ENCODE measurements around the gene PEX16. TPM values are rescaled to one million over a fixed set of nuclear protein-coding genes. Genes with fewer than 3 reads are reported as not detected.

Gene PEX16
- total RNA-seq, 1 donor from 2014 or later = 24.5 TPM

DNA sequence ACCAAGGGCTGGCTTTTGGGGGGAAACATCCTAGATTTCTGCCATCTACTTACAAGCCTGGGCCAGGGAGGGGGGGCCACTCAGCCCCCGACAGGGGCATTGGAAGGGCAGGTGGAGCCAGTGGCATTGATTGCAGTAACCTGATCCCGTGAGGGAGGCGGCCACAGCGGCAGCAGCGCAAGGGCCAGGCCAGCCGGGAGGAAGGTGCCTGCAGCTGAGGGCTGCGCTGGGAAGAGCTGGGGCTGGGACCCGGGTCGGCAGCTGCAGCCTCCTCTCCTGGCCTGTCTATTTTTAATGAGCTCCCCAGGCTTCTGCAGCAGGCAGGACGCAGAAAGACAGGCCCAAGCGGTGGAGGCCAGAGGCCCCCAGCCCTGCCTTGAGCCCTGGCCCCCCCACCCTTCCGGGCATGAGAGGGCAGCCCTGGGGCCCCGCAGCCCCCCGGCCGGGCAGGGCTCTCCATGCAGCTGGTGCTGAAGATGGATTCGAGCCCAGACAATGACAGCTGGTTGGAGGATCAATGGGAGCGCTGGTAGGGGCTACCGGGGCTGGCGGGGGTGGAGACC is 21.2 kb downstream of the PEX16 start:
- TF ChIP-seq, protein P1, sequence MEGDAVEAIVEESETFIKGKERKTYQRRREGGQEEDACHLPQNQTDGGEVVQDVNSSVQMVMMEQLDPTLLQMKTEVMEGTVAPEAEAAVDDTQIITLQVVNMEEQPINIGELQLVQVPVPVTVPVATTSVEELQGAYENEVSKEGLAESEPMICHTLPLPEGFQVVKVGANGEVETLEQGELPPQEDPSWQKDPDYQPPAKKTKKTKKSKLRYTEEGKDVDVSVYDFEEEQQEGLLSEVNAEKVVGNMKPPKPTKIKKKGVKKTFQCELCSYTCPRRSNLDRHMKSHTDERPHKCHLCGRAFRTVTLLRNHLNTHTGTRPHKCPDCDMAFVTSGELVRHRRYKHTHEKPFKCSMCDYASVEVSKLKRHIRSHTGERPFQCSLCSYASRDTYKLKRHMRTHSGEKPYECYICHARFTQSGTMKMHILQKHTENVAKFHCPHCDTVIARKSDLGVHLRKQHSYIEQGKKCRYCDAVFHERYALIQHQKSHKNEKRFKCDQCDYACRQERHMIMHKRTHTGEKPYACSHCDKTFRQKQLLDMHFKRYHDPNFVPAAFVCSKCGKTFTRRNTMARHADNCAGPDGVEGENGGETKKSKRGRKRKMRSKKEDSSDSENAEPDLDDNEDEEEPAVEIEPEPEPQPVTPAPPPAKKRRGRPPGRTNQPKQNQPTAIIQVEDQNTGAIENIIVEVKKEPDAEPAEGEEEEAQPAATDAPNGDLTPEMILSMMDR (IDR thresholded peaks at IDR 0.05) = no peak
- no peak for DNase-seq (ENCODE audit: extremely low spot score, unreplicated experiment)
- Mint-ChIP-seq H3K36me3 (ENCODE audit: unreplicated experiment) (no peaks in the 10 kb centered on the region), H3K4me3 (ENCODE audit: unreplicated experiment) (no peak overlapping the region), H3K27me3 (ENCODE audit: unreplicated experiment) (peaks cover 11% of the 10 kb centered on the region), H3K4me1 (ENCODE audit: unreplicated experiment) (peaks cover 12% of the 10 kb centered on the region), H3K27ac (ENCODE audit: unreplicated experiment) (no peak overlapping the region), H3K9me3 (ENCODE audit: unreplicated experiment) (no peaks in the 10 kb centered on the region)

DNA sequence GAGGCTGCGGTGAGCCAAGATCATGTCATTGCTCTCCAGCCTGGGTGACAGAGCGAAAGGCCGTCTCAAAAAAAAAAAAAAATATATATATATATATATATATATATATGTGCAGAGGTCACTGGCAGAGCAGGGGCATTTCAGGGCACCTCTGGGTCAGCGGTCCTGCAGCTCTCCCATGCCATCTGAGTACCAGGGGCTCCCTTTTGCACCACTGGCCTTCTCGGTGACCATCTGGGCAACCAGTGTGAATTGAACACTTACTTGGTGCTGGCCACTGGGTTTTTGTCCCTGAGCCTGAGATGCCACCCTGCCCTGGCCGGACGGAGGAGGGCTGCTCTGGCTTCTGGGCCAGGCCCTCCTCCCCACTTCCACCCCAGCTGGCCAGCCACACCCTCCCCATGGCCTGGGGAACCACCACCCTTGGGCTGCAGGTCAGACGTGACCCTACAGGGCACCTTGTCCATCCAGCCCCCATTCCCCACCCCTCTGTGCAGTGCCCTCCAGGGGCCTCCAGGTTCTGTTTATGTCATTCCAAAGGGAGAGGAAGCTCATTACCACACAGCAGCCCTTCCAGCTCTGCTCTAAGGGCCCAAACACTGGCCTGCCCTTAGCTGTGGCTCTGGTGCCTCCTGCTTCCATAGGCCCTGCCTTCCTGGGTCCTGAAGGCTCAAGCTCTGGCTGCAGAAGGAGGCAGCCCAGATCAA is 22.0 kb downstream of the PEX16 start:
- TF ChIP-seq, protein P1 (IDR thresholded peaks at IDR 0.05) = no peak
- DNase-seq (ENCODE audit: extremely low spot score, unreplicated experiment) = no peak
- Mint-ChIP-seq H3K27ac (ENCODE audit: unreplicated experiment) (no peak overlapping the region), H3K9me3 (ENCODE audit: unreplicated experiment) (no peaks in the 10 kb centered on the region), H3K4me1 (ENCODE audit: unreplicated experiment) (peaks cover 8% of the 10 kb centered on the region), H3K36me3 (ENCODE audit: unreplicated experiment) (no peaks in the 10 kb centered on the region), H3K27me3 (ENCODE audit: unreplicated experiment) (peaks cover 13% of the 10 kb centered on the region), H3K4me3 (ENCODE audit: unreplicated experiment) (no peak overlapping the region)

GRCh38 chr11:45894555-45895247 is 23.0 kb downstream of the PEX16 start:
- Mint-ChIP-seq H3K4me1 (ENCODE audit: unreplicated experiment) (peaks cover 4% of the 10 kb centered on the region), H3K9me3 (ENCODE audit: unreplicated experiment) (no peaks in the 10 kb centered on the region), H3K36me3 (ENCODE audit: unreplicated experiment) (no peaks in the 10 kb centered on the region), H3K27ac (ENCODE audit: unreplicated experiment) (no peak overlapping the region), H3K4me3 (ENCODE audit: unreplicated experiment) (no peak overlapping the region), H3K27me3 (ENCODE audit: unreplicated experiment) (peaks cover 11% of the 10 kb centered on the region)
- TF ChIP-seq, protein P1 (IDR thresholded peaks at IDR 0.05) = no peak
- no peak for DNase-seq (ENCODE audit: extremely low spot score, unreplicated experiment)

DNA sequence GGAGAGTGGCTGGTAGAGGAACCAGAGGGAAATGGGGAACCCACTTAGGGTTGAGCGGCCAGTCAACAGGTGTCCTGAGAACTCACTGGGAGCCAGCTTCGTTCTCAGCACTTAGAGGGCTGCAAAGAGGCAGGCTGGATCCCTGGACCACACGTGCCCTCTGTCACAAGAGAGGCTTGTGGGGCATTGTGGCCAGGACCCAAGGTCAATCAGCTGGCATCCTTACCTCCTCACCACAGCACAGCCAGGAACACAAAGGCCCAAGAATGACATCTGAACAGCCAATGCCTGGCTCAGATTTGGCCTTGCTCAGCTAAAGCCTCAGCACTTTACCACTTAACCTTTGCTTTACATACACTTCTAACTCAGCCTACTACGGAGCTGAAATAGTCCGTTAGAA is 24.8 kb downstream of the PEX16 start:
- Mint-ChIP-seq H3K4me3 (ENCODE audit: unreplicated experiment) (no peak overlapping the region), H3K27ac (ENCODE audit: unreplicated experiment) (no peak overlapping the region), H3K27me3 (ENCODE audit: unreplicated experiment) (peaks cover 14% of the 10 kb centered on the region), H3K4me1 (ENCODE audit: unreplicated experiment) (no peaks in the 10 kb centered on the region), H3K36me3 (ENCODE audit: unreplicated experiment) (no peaks in the 10 kb centered on the region), H3K9me3 (ENCODE audit: unreplicated experiment) (no peaks in the 10 kb centered on the region)
- no peak for DNase-seq (ENCODE audit: extremely low spot score, unreplicated experiment)
- TF ChIP-seq, protein P1 (IDR thresholded peaks at IDR 0.05) = no peak

- Mint-ChIP-seq H3K4me1 (ENCODE audit: unreplicated experiment) (no peaks in the 10 kb centered on the region), H3K4me3 (ENCODE audit: unreplicated experiment) (no peak overlapping the region), H3K27ac (ENCODE audit: unreplicated experiment) (no peak overlapping the region), H3K27me3 (ENCODE audit: unreplicated experiment) (peaks cover 14% of the 10 kb centered on the region), H3K9me3 (ENCODE audit: unreplicated experiment) (no peaks in the 10 kb centered on the region), H3K36me3 (ENCODE audit: unreplicated experiment) (no peaks in the 10 kb centered on the region)
- TF ChIP-seq, protein P1 (IDR thresholded peaks at IDR 0.05) = no peak
- no peak for DNase-seq (ENCODE audit: extremely low spot score, unreplicated experiment)
Measured at GRCh38 chr11:45890886-45891550, 26.7 kb downstream of the PEX16 start.
